ENCODE data around the gene SRF. TPM values are rescaled to one million over a fixed set of nuclear protein-coding genes. Genes with fewer than 3 reads are reported as not detected.

The SRF gene
- total and polyA plus RNA-seq, 8 donors = 7.2 to 12.8 (median 10.9) TPM

- peaks cover 5 to 21% (median 15%) of the 10 kb centered on the region in 3 donors for H3K36me3 ChIP-seq
- 26 to 30% methylated on average over 9 of the region's 9 CpGs for WGBS, 2 donors
- DNase-seq (no peak), ATAC-seq (no peak), FAIRE-seq (no peak)
- no peaks in the 10 kb centered on the region for H3K9me3 ChIP-seq
- peaks cover 0 to 6% (median 0%) of the 10 kb centered on the region in 3 donors for H3K4me1 ChIP-seq
- H3K27ac ChIP-seq = peak overlapping the region in 2 of 4 donors; percentile 59 to 61
- H3K4me3 ChIP-seq = peak overlapping the region; percentile 50 to 80 (median 60)
- no peak for TF ChIP-seq CTCF (IDR thresholded peaks at IDR 0.05)
- intact Hi-C loops (cut with DNase I) = no loop called here
- H3K27me3 ChIP-seq = no peaks in the 10 kb centered on the region
Measured at GRCh38 chr6:43181621-43181941, 10.5 kb downstream of the SRF start.

GRCh38 chr6:43181942-43182860 lies 11.1 kb downstream of the SRF start, which contains the start of gene CUL9:
TSS of gene CUL9 (plus strand) at chr6:43182196. CDS start at chr6:43184311, 2,115 bp downstream.
- no peak for FAIRE-seq
- intact Hi-C loops (cut with DNase I) = no loop called here
- TF ChIP-seq CTCF (IDR thresholded peaks at IDR 0.05) = no peak
- peak; percentile 82 to 95 (median 88) for DNase-seq
- peaks cover 0 to 6% (median 0%) of the 10 kb centered on the region in 3 donors for H3K4me1 ChIP-seq
- H3K4me3 ChIP-seq = peak within 1 kb of the TSS; percentile 50 to 80 (median 60)
- WGBS, 2 donors = 0 to 1% methylated on average over 48 to 51 of the region's 51 CpGs
- no peaks in the 10 kb centered on the region for H3K9me3 ChIP-seq
- ATAC-seq = peak; percentile 98 to 99 (median 98)
- peaks cover 5 to 19% (median 15%) of the 10 kb centered on the region in 3 donors for H3K36me3 ChIP-seq
- H3K27me3 ChIP-seq = no peaks in the 10 kb centered on the region
- H3K27ac ChIP-seq = peak within 1 kb of the TSS in 2 of 4 donors; percentile 59 to 61

- DNase-seq (no peak), ATAC-seq (no peak), FAIRE-seq (no peak)
- H3K27ac ChIP-seq = no peak overlapping the region
- no peaks in the 10 kb centered on the region for H3K27me3 ChIP-seq
- whole genome bisulfite sequencing, 2 donors = 97% methylated on average over 4 of the region's 4 CpGs
- intact Hi-C loops (cut with DNase I) = no loop called here
- no peak overlapping the region for H3K4me3 ChIP-seq
- H3K36me3 ChIP-seq = peaks cover 5 to 21% (median 11%) of the 10 kb centered on the region in 3 donors
- TF ChIP-seq CTCF (IDR thresholded peaks at IDR 0.05) = no peak
- peaks cover 0 to 6% (median 0%) of the 10 kb centered on the region in 3 donors for H3K4me1 ChIP-seq
- no peaks in the 10 kb centered on the region for H3K9me3 ChIP-seq
Measured at GRCh38 chr6:43183441-43183840, 12.4 kb downstream of the SRF start.

- peaks cover under 1 to 16% (median 2%) of the 10 kb centered on the region in 3 donors for H3K36me3 ChIP-seq
- DNase-seq = no peak
- H3K27ac ChIP-seq = no peak overlapping the region
- WGBS, 2 donors = 89 to 92% methylated on average over 21 of the region's 21 CpGs
- ATAC-seq = no peak
- H3K4me3 ChIP-seq = no peak overlapping the region
- H3K4me1 ChIP-seq = peaks cover 0 to 6% (median 0%) of the 10 kb centered on the region in 3 donors
- no peak for FAIRE-seq
- H3K9me3 ChIP-seq = no peaks in the 10 kb centered on the region
- intact Hi-C loops (cut with DNase I) = no loop called here
- TF ChIP-seq CTCF (IDR thresholded peaks at IDR 0.05) = no peak
- H3K27me3 ChIP-seq = no peaks in the 10 kb centered on the region
Measured at GRCh38 chr6:43184268-43184985, 13.4 kb downstream of the SRF start.
